Suppressor macrophage (primary cell): ENCODE data around the gene HOXB3.

Experiments
- DNase-seq, 4 experiments: peaks; one replicate each; pipeline ENCODE4 v3.0.0-alpha.2; 2020 to 2022

The HOXB3 gene

DNA sequence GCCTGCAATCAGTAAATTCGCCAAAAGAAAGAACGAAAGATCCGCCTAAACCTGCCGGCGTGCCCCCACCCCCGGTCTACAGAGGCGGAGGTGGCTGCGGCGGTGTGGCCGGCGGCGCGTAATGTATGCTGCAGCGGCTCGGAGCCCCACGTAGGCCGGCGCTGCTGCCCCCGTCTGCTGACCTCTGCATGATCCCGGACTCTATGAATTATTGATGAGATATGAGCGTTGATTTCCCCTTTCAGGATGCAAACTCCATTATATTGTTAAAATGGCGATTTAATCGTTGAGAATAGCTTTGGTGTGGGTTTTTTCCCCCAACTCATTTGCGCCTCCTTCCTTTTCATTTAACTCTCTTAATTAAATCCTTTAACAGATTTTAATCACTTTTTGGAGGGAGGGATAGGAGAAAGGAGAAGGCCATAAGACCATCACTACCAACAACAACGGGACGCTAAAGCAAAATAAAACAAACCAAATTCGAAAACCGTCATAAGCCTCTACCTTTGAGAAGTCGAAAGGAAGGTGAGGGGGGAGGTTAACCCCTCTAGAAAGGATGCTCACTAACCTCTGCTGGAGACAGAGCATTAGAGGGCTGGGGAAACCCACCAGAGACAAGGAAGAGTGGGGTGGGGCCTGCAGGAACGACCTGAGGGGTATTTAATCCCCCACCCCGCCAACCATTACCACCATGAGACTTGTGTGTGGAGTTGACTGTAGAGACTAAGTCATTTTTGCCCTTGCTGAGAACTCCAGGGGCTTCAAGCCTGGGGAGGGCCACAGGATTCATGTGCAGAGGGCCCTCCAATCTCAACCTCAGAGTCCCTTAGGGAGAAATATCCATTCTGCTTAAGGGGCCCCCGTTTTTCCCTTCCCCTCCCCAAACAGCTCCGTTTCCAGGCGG lies 3.4 kb downstream of the HOXB3 start:
- DNase-seq: peak in 3 of 4 experiments; percentile 16 to 45 (median 35)

DNA sequence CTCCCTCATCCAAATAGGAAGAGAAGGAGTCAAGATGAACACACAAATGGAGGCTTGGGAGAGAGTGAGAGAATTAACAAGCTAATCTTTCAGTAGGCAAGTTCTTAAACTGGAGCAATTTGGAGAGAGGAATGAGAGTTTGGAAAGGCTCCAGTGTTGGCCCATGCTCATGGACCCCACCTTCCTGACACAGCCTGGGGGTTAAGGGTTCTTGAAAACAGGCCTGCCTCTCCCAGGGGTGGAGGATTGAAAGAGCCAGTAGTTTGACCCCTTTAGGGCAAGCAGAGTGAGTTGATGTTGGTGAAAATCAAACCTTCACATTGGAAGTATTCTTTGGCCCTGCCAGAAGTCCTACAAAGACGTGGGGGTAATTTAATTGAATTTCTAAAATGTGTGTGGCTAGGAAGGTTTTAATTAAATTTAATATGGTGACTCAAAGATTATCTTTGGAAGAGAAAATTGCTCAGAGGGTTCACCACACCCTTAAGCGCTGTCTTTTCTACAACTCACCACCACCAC lies 5.8 kb downstream of the HOXB3 start:
- no peak for DNase-seq

DNA sequence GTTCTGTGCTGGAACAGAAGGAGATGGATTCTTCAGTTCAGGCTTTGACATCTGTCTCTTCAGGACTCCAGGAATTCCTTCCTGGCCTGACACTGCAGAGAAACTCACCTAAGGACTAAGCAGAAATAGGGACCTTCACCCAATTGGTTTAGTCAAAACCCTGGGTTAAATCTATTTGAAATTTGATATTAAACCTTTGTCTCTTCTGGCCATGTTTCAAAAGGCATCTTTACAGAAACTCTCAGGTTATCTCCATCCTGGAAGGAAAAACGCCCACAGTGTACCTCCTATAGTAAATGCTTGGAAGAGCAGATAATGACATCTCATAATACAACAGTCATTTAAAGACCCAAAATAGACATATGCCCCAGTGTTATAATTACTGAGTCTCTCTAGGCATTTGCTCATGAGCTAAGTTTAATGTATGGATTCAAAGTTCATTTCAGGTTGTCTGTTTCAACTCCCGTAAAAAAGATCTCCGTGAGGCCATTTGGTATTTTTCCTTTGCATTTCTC lies 6.3 kb downstream of the HOXB3 start:
- DNase-seq: no peak

- no peak for DNase-seq
These were observed 7.3 kb downstream of the HOXB3 start for GRCh38 chr17:48582750-48583069.

GRCh38 chr17:48579760-48580554 lies 10.1 kb downstream of the HOXB3 start:
- peak in 2 of 4 experiments; percentile 23 to 31 for DNase-seq

GRCh38 chr17:48579471-48579759 lies 10.6 kb downstream of the HOXB3 start:
- no peak for DNase-seq

GRCh38 chr17:48578616-48579470 lies 11.2 kb downstream of the HOXB3 start:
- DNase-seq: no peak

DNA sequence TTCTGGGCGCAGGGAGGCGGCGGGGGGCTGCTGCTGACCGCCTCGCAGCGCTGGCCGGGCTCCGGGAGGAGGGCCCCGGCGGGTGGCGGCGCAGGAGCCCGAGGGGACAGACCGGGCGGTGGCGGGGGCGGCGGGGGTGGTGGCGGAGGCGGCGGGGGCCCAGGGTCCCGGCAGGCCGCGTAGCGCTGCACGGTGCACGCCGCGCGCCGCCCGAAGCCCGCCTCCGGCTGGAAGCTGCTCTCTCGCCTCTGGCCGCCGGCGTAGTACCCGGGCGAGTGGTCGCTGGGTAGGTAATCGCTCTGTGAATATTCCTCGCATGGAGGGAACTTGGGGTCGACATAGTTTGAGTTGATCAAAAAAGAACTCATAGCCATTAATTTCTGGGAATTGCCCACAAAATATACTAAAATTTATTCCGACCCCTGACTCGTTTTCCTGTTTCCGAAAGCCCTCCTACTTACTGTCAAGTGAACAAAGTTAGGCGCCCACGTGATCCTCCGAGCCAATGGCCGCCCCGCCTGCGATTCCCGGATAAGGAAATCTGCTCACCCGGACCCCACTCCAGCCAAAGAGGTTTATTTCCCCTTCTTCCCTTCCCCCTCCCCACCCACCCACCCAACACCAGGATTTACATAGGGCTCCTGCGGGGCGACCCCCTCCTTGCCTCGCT lies 12.0 kb downstream of the HOXB3 start, which contains the start of gene HOXB4:
Gene HOXB4, minus strand, starts transcription at position 405 of the 670 bp plus-strand sequence. Its CDS starts 31 bp downstream, at position 374.
- peak; percentile 53 to 80 (median 66) for DNase-seq

DNA sequence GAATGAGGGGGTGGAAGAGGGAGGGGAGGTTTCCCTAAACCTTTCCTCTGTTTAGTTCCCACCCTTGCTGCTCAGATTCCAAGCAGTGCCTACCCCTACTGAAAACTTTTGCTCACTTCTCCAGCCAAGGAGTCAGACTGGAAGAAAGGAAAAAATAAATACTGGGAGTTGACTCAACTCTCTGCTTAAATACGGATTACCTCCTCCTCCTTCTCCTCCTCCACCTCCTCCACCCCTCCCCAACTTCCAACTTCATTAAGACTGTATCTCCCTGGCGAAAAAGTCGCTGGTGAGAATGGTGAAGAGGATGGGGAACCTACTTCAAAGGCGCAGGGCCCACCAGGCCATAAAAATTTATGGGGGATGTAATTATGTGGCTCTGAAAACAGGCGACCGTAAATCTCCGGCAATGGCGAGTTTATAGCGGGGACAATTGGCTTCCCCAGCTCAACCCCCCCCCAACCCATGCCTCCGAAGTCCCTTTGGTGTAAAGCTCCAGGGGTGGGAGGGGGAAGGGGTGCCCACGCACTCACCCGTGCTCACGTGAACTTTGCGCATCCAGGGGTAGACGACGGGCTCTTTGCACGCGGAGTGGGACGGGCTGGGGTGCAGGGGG lies 12.6 kb downstream of the HOXB3 start:
- no peak for DNase-seq

DNA sequence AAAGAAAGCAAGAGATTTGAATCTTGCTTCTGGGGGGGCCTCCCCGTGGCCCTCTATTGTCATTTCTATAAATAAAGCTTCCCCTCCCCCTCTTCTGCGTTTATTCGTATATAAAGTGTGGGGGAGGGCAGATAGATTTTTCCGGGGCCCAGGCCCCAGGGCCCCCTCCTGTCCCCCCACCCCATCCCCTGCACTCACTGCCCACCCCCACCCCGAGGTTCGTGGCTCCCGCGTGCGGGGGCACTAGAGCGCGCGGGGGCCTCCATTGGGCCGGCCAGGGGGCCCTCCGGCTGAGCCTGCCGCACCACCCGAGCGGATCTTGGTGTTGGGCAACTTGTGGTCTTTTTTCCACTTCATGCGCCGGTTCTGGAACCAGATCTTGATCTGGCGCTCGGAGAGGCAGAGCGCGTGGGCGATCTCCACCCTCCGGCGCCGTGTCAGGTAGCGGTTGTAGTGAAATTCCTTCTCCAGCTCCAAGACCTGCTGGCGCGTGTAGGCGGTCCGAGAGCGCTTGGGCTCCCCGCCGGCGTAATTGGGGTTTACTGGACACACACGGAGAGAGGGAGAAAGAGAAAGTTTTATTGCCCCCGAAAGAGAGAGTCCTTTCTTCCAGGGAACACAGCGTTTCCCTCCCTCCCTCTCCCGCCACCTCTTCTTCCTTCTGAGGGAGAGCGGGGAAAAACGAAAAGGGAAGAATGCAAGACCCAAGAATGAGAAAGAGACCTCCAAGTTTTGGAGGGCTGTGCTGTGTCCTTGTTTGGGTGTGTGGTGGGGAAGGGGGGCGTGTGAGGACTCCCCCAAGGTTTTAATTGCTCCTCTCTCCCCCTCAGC lies 13.3 kb downstream of the HOXB3 start:
- no peak for DNase-seq

DNA sequence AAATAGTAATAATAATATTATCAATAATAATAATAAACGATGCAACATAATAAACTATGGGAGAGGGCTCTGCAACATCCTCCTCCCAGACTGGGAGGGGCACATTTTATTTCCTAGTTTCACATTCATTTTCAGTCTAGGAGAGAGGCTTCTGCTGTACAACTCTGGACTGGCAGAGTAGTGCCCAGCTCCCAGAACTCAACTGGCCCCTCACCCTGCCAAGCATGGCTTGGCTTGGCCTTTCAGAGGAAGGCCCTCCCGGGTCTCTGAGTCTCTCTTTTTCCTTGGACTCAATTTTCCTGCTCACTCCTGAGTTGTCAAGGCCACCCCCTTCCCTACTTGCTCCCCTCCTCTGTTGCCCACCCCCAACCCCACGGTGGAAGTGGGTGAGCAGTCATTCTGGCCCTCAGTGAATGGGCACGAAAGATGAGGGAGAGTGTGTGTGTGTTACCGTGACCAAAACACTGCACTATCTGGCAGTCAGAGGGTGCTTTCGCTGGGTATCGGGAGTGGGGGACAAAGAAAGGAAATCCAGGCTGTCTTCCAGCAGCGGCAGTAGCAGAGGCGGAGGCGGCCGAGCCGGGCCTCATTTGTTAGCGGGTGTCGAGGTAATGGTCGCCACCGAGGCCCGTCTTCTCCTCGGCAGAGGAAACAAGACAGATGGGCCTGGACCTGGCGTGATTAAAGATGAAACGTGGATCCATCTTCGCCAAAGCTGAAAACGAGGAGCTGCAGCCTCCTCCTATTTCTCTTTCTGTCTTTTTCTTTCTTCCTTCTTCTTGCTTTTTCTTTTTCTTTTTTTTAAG lies 14.2 kb downstream of the HOXB3 start:
- no peak for DNase-seq

DNA sequence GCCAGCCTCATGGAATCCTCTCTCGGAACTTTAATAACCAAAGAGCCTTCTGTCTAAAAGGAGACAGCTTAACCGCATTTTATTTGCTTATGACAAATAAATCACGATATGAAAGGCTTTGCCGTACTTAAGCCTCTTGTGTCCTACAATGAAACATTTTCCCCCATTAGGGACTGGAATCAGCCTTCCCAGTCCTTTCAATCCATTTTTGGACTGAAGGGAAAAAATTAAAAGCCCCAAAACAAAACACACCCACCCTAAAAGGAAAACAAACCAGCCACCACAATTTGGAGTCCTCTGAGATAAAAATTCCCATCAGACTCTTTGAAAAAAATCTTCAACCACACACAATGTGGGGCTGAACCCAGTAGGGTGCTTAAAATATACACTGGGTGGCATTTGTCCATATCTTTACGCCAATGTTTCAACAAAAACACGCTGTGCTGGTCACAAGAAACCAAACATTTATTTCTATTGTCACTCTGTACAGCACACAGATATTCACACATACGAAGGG lies 14.9 kb downstream of the HOXB3 start:
- no peak for DNase-seq

DNA sequence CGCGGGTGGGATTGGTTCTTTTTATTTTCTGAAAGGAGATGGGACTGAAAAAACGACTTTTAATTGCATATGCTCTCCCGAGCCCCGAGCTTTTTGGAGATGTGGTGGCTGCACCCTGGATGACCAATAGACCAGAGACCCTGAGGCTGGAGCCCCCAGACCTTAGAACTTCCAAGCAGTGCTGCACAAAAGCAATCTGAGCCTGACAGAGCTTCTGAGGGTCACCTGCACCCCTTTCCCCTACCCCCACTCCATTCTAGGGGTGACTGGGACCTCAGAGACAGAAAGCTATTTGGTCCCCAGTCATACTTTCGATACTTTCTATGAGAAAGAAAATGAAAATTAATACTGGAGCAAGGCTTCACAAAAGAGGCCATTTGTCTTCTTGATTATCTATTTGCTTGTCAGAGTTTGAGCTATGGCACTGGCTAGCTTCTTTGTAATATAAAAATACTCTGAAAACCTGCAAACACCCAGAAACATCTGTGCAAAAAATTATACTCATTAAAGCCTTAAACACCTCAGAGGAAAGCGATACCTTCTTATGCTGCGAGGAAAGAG lies 15.5 kb downstream of the HOXB3 start:
- DNase-seq: no peak

DNA sequence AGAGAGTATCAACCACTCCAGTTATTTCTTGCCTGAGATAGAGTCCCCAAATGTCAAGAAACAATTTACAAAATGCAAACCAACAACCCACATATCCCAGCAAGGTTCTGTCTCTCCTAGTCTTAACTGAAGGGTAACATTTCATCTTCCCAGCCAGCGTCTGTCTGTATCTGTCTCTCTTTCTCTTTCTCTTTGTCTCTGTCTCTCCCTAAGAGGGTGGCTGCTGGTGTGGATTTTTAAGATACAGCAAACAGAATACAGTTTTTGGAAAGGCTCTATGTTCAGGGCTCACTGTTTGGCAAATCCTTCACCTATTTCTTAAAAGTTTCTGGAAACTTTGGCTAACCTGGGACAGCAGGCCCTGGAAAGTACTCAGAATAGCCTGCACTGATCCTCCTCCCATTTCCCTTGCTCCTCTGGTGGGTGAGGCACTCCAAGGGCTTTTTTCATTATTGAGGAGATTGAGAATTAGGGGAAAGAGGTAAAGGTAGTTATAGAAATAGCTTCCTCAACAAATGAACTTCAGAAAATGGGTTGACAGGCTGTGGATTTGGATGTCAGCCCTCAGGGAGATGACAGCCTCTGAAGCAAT lies 18.1 kb downstream of the HOXB3 start:
- no peak for DNase-seq

- DNase-seq: no peak
These were observed 18.8 kb downstream of the HOXB3 start for GRCh38 chr17:48571024-48571818.

GRCh38 chr17:48570325-48571023 lies 19.6 kb downstream of the HOXB3 start:
- no peak for DNase-seq
